Testis (tissue), 2 donors: Measurements from ENCODE around the gene RTN4RL1.

Experiments used
- CTCF ChIP-seq, 3 experiments: fragments of 450-650 bp in 2 of 3; fragments of 200-600 bp in 1 of 3; sonication (generic) in 1 of 3; IDR thresholded peaks; one replicate each; pipeline ENCODE4 v1.5.1; 2016 to 2019; ENCODE audit warnings: antibody characterized with exemption in 3 of 3, mild to moderate bottlenecking in 2 of 3, moderate library complexity in 1 of 3
- POLR2A ChIP-seq: fragments of 450-650 bp; IDR thresholded peaks from one replicate; pipeline ENCODE4 v1.6.1; 2017; ENCODE audit warnings: antibody characterized with exemption, mild to moderate bottlenecking, moderate library complexity

GRCh38 chr17:1898332-1898731, 126.8 kb downstream of the RTN4RL1 start:
- no peak for TF ChIP-seq CTCF (IDR thresholded peaks at IDR 0.05)
- no peak for TF ChIP-seq POLR2A
